GM19043 (cell line): ENCODE measurements around the gene SCAMP1.

Experiments
- ATAC-seq: cut with Tn5 transposase; IDR thresholded peaks from one replicate; pipeline ENCODE4 v1.9.1; 2021; ENCODE audit warnings: low read depth; ENCODE audit not compliant: unreplicated experiment

SCAMP1 gene

DNA sequence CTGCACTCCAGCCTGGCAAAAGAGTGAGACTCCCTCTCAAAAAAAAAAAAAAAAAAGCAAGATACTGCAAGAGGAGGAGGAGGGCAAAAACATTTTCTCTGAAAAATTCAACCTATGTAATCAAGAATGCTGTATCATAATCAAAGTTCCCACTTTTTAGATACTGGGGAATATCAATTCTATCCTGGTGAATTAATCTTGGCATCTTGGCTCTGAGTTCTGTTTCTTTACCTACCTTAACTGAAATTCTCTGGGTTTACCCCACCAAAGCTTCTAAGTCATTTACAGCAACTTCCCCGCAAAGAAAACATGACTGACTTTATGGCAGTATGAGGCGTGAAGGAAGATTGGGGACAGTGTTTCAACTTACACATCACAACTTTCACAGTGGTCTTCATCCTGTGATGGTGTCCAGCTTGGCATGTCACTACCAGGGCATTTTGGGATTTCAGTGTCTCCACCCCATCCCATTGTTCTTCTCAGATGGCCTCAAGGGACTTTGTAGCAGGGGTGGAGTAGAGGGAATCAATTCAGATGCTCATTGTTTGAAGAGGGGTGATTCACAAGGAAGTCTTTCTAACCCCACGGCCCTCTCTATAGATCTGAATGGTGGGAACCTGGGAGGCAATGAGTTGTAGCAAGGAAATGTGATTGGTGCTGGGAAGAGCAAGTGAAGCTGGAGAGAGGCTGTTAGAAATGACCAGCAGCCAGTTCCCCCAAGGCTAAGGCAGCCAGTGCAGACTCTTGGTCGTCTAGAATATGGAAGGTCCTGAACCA lies 130.5 kb downstream of the SCAMP1 start:
- no peak for ATAC-seq

- no peak for ATAC-seq
Measured at GRCh38 chr5:78492224-78492623, 131.8 kb downstream of the SCAMP1 start.

- ATAC-seq, result no peak
Measured at GRCh38 chr5:78492650-78493049, 132.2 kb downstream of the SCAMP1 start.

GRCh38 chr5:78495800-78496199 lies 135.4 kb downstream of the SCAMP1 start:
- ATAC-seq, result no peak

GRCh38 chr5:78496373-78496772 lies 136.0 kb downstream of the SCAMP1 start:
- no peak for ATAC-seq

- ATAC-seq, result no peak
Measured at GRCh38 chr5:78497573-78498533, 137.4 kb downstream of the SCAMP1 start.

DNA sequence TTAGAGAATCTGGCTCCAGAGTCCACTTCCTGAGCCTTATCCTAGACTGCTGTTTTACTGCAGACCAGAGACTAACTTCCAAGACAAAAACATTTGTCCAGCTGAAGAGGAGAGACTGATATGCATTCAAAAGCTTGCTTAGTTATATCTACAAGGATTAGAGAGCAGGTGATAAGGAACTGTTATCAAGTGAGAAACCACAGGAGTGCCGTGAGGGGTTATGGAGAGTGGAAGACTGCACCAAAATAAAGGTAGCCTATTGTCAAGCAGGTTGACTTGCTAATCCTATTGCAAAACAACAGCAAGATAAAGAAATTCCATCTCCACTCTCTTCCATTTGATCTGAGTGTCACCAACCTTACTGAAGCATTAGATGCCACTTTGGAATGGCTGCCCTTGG lies 139.1 kb downstream of the SCAMP1 start:
- ATAC-seq, result no peak

- ATAC-seq, result no peak
Measured at GRCh38 chr5:78500028-78500427, 139.6 kb downstream of the SCAMP1 start.

GRCh38 chr5:78500871-78501270 lies 140.5 kb downstream of the SCAMP1 start:
- ATAC-seq, result no peak

DNA sequence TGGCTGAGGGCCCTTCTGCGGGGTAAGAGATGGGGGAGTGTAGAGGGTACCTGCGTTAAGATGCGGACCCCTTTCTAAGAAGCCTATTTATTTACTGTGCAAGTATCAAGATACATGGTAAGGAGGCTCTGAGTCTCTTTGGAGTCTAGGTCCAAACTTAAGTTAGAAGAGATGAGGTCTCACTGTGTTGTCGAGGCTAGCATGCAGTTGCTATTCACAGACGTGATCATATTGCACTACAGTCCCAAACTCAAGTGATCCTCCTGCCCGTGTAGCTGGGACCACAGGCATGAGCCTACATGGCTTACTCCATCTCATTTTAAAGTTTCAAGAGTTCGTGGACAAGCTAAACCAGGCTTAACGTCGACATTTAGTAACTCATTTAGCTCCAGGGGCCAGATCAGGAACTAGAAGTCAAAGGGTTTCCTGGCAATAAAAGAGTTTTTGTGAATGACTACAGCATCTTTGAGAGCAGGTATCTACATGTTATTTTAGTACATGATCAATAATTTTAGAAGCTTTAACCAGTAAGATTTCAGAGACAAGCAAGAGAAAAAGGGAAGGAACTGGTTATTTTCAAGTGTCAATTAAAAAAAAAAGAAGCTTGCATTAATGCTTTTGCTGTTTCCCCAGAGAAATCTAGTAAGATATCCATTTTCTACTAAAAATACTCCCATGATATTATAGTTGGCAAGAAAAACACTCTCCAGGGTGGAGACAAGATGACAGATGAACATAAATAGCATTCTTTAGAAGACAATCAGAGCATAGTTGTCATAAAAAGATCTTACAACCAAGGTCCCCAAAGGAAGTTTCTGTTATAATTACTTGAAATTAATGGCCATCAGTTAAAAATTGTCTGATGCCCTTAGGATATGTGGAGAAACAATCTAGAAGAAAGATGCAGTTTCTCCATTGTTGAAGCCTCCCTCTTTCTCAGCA lies 141.3 kb downstream of the SCAMP1 start:
- ATAC-seq, result no peak

- ATAC-seq, result no peak
Measured at GRCh38 chr5:78503958-78504653, 143.7 kb downstream of the SCAMP1 start.

GRCh38 chr5:78504704-78505677 lies 144.6 kb downstream of the SCAMP1 start:
- no peak for ATAC-seq

GRCh38 chr5:78505860-78506259 lies 145.4 kb downstream of the SCAMP1 start:
- ATAC-seq, result no peak

- no peak for ATAC-seq
Measured at GRCh38 chr5:78506261-78507024, 146.0 kb downstream of the SCAMP1 start.

- no peak for ATAC-seq
Measured at GRCh38 chr5:78507531-78507930, 147.1 kb downstream of the SCAMP1 start.

GRCh38 chr5:78508186-78508765 lies 147.9 kb downstream of the SCAMP1 start:
- ATAC-seq, result no peak

- ATAC-seq, result no peak
Measured at GRCh38 chr5:78509145-78509865, 148.9 kb downstream of the SCAMP1 start.
